MCF 10A (cell line): ENCODE data around the gene WDR31. TPM values are rescaled to one million over a fixed set of nuclear protein-coding genes. Genes with fewer than 3 reads are reported as not detected.

ENCODE experiments used
- BruUV-seq: library from RNA; stranded (reverse); fragments of 400-500 nt; replicated peaks from 2 replicates; lab custom pipeline; 2021; lab: Mats Ljungman, UMichigan
- CTCF ChIA-PET: fragments of 300-600 bp; sonication (Branson Sonifier 250); formaldehyde crosslinking; extraction: SDS; loops from one replicate; lab custom pipeline; 2021; ENCODE audit warnings: antibody characterized with exemption, inconsistent platforms; lab: Yijun Ruan, JAX
- POLR2A ChIA-PET: fragments of 300-600, 350-650 bp; sonication (Branson Sonifier 250); formaldehyde crosslinking; extraction: SDS; loops from one replicate; lab custom pipeline; 2020; ENCODE audit warnings: antibody characterized with exemption, inconsistent platforms; lab: Yijun Ruan, JAX
- DNase-seq: peaks from one replicate; pipeline ENCODE4 v3.0.0-alpha.2; 2018; ENCODE audit not compliant: unreplicated experiment
- H3K27ac Mint-ChIP-seq: one replicate; pipeline ENCODE4 v1.8.0; 2022; ENCODE audit warnings: mild to moderate bottlenecking, low read depth, mixed read lengths; ENCODE audit not compliant: unreplicated experiment
- H3K27me3 Mint-ChIP-seq: one replicate; pipeline ENCODE4 v1.8.0; 2022; ENCODE audit warnings: mixed read lengths; ENCODE audit not compliant: insufficient read depth, unreplicated experiment
- H3K36me3 Mint-ChIP-seq: one replicate; pipeline ENCODE4 v1.8.0; 2022; ENCODE audit warnings: mild to moderate bottlenecking, moderate library complexity, mixed read lengths; ENCODE audit not compliant: insufficient read depth, unreplicated experiment
- H3K4me1 Mint-ChIP-seq: one replicate; pipeline ENCODE4 v1.8.0; 2022; ENCODE audit warnings: mixed read lengths; ENCODE audit not compliant: insufficient read depth, unreplicated experiment
- H3K4me3 Mint-ChIP-seq: one replicate; pipeline ENCODE4 v1.8.0; 2022; ENCODE audit warnings: mild to moderate bottlenecking, moderate library complexity, mixed read lengths; ENCODE audit not compliant: unreplicated experiment
- H3K9me3 Mint-ChIP-seq: one replicate; pipeline ENCODE4 v1.8.0; 2022; ENCODE audit warnings: mixed read lengths; ENCODE audit not compliant: unreplicated experiment
- CTCF ChIP-seq: fragments of 200-600 bp; IDR thresholded peaks from one replicate; pipeline ENCODE4 v1.8.0; 2022; ENCODE audit warnings: antibody characterized with exemption, mild to moderate bottlenecking; ENCODE audit not compliant: unreplicated experiment
- intact Hi-C: fragments of 100-400 bp; cut with micrococcal nuclease; formaldehyde crosslinking; loops from 2 replicates; pipeline ENCODE4 v1.14.1; 2022
- total RNA-seq: library from RNA; stranded (reverse); gene quantifications from 2 replicates; pipeline ENCODE4 v1.2.3, GENCODE V29; 2022

Gene WDR31
- total RNA-seq, 1 experiment from 2014 or later = 2.3 TPM

- Mint-ChIP-seq H3K27me3 (no peaks in the 10 kb centered on the region), H3K9me3 (no peaks in the 10 kb centered on the region), H3K36me3 (no peaks in the 10 kb centered on the region), H3K27ac (no peak overlapping the region), H3K4me3 (no peak overlapping the region), H3K4me1 (no peaks in the 10 kb centered on the region)
- no peak for DNase-seq
- BruUV-seq = no TSS peak
- ChIA-PET CTCF (interaction anchor here (0.8 to 1.0 kb wide), 2 partner anchors 29 to 342 kb away, joined by 3 to 4 read pairs; no protein-coding TSS in a partner anchor), POLR2A (interaction anchor here (0.5 kb wide), 1 partner anchor 89 kb away, joined by 3 read pairs; no protein-coding TSS in a partner anchor)
- TF ChIP-seq CTCF = no peak
- intact Hi-C loops = no loop called here
Measured at GRCh38 chr9:113313261-113313660, 26.8 kb downstream of the WDR31 start.

DNA sequence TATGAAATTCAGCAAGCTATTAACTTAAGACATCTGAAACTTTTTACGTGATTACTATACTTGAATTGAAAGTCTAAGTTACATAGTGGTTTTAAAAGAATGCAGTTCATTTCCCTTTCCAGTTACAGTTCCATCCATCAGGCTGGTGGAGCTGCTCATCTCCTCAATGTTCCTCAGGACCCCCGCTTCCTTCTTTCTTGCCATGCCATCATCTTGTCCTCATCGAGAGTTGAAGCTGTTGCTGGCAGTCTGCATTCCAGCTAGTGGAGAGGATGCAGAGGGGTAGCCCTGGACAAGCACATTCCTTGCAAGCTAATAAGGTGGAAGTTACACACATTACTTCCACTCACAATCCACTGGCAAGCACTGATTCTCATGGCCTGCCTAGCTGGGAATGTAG lies 28.1 kb downstream of the WDR31 start:
- Mint-ChIP-seq H3K4me3 (no peak overlapping the region), H3K4me1 (no peaks in the 10 kb centered on the region), H3K36me3 (no peaks in the 10 kb centered on the region), H3K27ac (no peak overlapping the region), H3K9me3 (no peaks in the 10 kb centered on the region), H3K27me3 (no peaks in the 10 kb centered on the region)
- ChIA-PET POLR2A (interaction anchor here (0.6 to 1.6 kb wide), 4 partner anchors 9 to 644 kb away, joined by 3 to 4 read pairs (median 3); no protein-coding TSS in a partner anchor), CTCF (interaction anchor here (0.6 to 1.3 kb wide), 7 partner anchors 10 to 1232 kb away, joined by 3 to 11 read pairs (median 4); no protein-coding TSS in a partner anchor)
- no TSS peak for BruUV-seq
- TF ChIP-seq CTCF = no peak
- intact Hi-C loops = no loop called here
- no peak for DNase-seq

DNA sequence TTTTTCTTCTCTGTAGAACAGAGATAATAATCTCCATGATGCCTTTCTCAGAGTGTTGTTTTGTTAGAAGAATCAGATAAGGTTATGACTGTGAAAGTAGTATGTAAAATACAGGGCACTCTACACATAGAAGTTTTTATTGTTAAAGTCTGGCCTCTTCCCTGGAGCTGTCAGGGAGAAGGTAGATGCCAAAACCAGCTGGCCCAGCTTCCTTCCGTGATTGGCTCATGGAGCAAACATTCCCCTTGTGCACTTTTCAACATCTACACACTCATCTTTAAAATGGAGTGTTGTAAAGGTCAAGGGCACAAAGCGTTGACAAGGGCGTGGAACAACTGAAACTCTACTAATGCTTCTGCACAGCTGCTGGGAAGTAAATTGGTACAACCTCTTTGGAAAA lies 29.5 kb downstream of the WDR31 start:
- intact Hi-C loops = no loop called here
- no peak for TF ChIP-seq CTCF
- Mint-ChIP-seq H3K4me1 (no peaks in the 10 kb centered on the region), H3K36me3 (no peaks in the 10 kb centered on the region), H3K27ac (no peak overlapping the region), H3K9me3 (no peaks in the 10 kb centered on the region), H3K27me3 (no peaks in the 10 kb centered on the region), H3K4me3 (no peak overlapping the region)
- no TSS peak for BruUV-seq
- ChIA-PET CTCF (interaction anchor here (0.6 to 3.3 kb wide), 8 partner anchors 11 to 348 kb away, joined by 3 to 30 read pairs (median 4); no protein-coding TSS in a partner anchor), POLR2A (no interaction called here)
- DNase-seq = no peak

DNA sequence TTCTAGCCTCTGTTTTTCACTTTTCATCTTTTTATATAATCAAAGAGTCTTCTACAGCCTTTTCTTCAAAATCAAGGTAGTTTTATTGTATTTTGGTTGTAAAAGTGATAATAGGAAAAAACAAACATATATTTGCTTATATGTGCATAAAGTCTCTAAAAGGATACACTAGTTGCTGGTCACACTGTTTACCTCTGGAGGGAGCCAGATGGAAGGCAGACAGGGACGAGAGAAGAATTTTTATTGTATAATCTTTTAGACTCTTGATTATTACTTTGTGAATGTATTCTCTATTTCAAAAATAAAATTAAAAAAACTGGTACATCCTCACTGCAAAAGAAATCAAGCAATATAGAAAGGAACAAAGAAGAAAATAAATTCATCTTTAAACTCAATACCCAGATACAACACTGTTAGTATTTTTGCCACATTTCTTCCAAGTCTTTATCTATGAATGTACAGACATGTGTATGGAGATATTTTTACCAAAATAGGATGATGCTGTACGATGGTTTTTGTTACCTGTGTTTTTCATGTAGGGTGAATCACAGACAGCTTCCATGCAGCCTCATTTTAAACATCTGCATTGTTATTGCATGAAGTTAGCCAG lies 30.8 kb downstream of the WDR31 start:
- ChIA-PET POLR2A (interaction anchor here (1.0 kb wide), 1 partner anchor 34 kb away, joined by 3 read pairs; the partner anchor contains the start of genes CDC26 and PRPF4), CTCF (interaction anchor here (0.6 to 3.3 kb wide), 13 partner anchors 9 to 349 kb away, joined by 3 to 30 read pairs (median 4); partner anchors contain the start of gene ALAD)
- intact Hi-C loops = loop anchor here (1.0 to 10.0 kb wide), 5 partner anchors 92 to 349 kb away; partner anchors contain the start of gene ALAD
- Mint-ChIP-seq H3K27me3 (no peaks in the 10 kb centered on the region), H3K4me3 (no peak overlapping the region), H3K27ac (no peak overlapping the region), H3K36me3 (no peaks in the 10 kb centered on the region), H3K9me3 (no peaks in the 10 kb centered on the region), H3K4me1 (no peaks in the 10 kb centered on the region)
- peak; percentile 58 for TF ChIP-seq CTCF
- DNase-seq = peak; percentile 64
- BruUV-seq = no TSS peak
